K562 (cell line): ENCODE measurements around the gene CFAP70. TPM values are rescaled to one million over a fixed set of nuclear protein-coding genes. Genes with fewer than 3 reads are reported as not detected.

ENCODE experiments used
- ATAC-seq: fragments of 200-7000 bp; cut with Tn5 transposase; 3 replicates; pipeline ENCODE4 v1.9.1; 2020; ENCODE audit warnings: moderate library complexity
- BruUV-seq: library from RNA; stranded (reverse); fragments of 400-500 nt; replicated peaks from 2 replicates; lab custom pipeline; 2021; lab: Mats Ljungman, UMichigan
- CTCF ChIA-PET: fragments of 300-600 bp; formaldehyde crosslinking; extraction: SDS; loops from one replicate; lab custom pipeline; 2021; ENCODE audit warnings: low intra/inter-chr PET ratio; lab: Yijun Ruan, JAX
- POLR2A ChIA-PET: fragments of 300-600, 350-650 bp; sonication (Branson Sonifier 250); formaldehyde crosslinking; extraction: SDS; loops from one replicate; lab custom pipeline; 2021; ENCODE audit warnings: antibody characterized with exemption, inconsistent platforms; lab: Yijun Ruan, JAX
- DNase-seq, 4 experiments: peaks; one replicate each; pipeline versions ENCODE4 v3.0.0 to v3.0.0-alpha.2; 2011 to 2018; ENCODE audit warnings: low spot score in 3 of 4, mixed read lengths in 3 of 4; ENCODE audit errors: extremely low read depth in 1 of 4
- FAIRE-seq: peaks from 2 replicates; lab custom pipeline; 2011; peaks lifted over from hg19 to GRCh38; lab: Jason Lieb, UNC
- H2AFZ ChIP-seq: 2 replicates; pipeline ENCODE4 v1.6.0; 2011; ENCODE audit warnings: low read depth, low read length, control low read depth, inconsistent platforms
- H3K27ac ChIP-seq: fragments of 200-600 bp; 3 replicates; pipeline ENCODE4 v1.8.0; 2011; ENCODE audit warnings: low read depth, mild to moderate bottlenecking, control low read depth, inconsistent platforms, low read length, moderate library complexity, mixed read lengths; ENCODE audit errors: extremely low read depth
- H3K27me3 ChIP-seq, 2 experiments: fragments of 300-600 bp in 1 of 2; 2 replicates in 1 of 2; 3 replicates in 1 of 2; pipeline versions ENCODE4 v1.6.0 to v1.8.0; 2011; ENCODE audit warnings: inconsistent platforms in 2 of 2, low read length in 2 of 2, mild to moderate bottlenecking in 1 of 2, mixed read lengths in 1 of 2, moderate library complexity in 1 of 2; ENCODE audit not compliant: control insufficient read depth in 2 of 2, insufficient read depth in 2 of 2
- H3K36me3 ChIP-seq: fragments of 300-600 bp; 3 replicates; pipeline ENCODE4 v1.8.0; 2011; ENCODE audit warnings: mild to moderate bottlenecking, low read length, inconsistent platforms; ENCODE audit not compliant: control insufficient read depth, insufficient read depth
- H3K4me1 ChIP-seq, 2 experiments: fragments of 200-600 bp in 1 of 2; replicated peaks in 1 of 2; 2 replicates in 1 of 2; 3 replicates in 1 of 2; pipeline versions ENCODE4 v1.5.1 to v1.8.0; 2011; ENCODE audit warnings: inconsistent platforms in 2 of 2, low read length in 2 of 2, mild to moderate bottlenecking in 1 of 2, mixed read lengths in 1 of 2, moderate library complexity in 1 of 2; ENCODE audit not compliant: control insufficient read depth in 2 of 2, insufficient read depth in 2 of 2
- H3K4me2 ChIP-seq: 2 replicates; pipeline ENCODE4 v1.6.1; 2011; ENCODE audit warnings: low read length, control low read depth, inconsistent platforms, mixed read lengths; ENCODE audit not compliant: insufficient read depth
- H3K4me3 ChIP-seq: fragments of 200-600 bp; sonication (generic), shearing (Covaris generic); 2 replicates; pipeline ENCODE4 v1.5.1; 2016; ENCODE audit warnings: control low read depth, inconsistent platforms
- H3K79me2 ChIP-seq: fragments of 200-600 bp; 3 replicates; pipeline ENCODE4 v1.8.0; 2011; ENCODE audit warnings: low read length, inconsistent platforms; ENCODE audit not compliant: control insufficient read depth, insufficient read depth
- H3K9ac ChIP-seq, 2 experiments: 2 replicates each; pipeline versions ENCODE4 v1.6.0 to v1.6.1; 2011; ENCODE audit warnings: low read depth in 2 of 2, low read length in 2 of 2, control low read depth in 1 of 2, inconsistent platforms in 1 of 2, mild to moderate bottlenecking in 1 of 2, mixed read lengths in 1 of 2; ENCODE audit not compliant: insufficient read depth in 1 of 2
- H3K9me1 ChIP-seq: one replicate; pipeline ENCODE4 v1.6.0; 2011; ENCODE audit warnings: inconsistent platforms, mild to moderate bottlenecking, low read length, moderate library complexity; ENCODE audit not compliant: control insufficient read depth, insufficient read depth
- H3K9me3 ChIP-seq: replicated peaks from 2 replicates; pipeline ENCODE4 v1.5.1; 2011; ENCODE audit warnings: low read depth, low read length, inconsistent platforms; ENCODE audit not compliant: control insufficient read depth, insufficient read depth
- H4K20me1 ChIP-seq: replicated peaks from 2 replicates; pipeline ENCODE4 v1.6.1; 2011; ENCODE audit warnings: low read length, inconsistent platforms, mixed read lengths; ENCODE audit not compliant: control insufficient read depth, insufficient read depth
- CBFA2T2 ChIP-seq: fragments of 450-650 bp; conservative IDR thresholded peaks from 2 replicates; pipeline ENCODE4 v1.6.1; 2017; ENCODE audit warnings: mild to moderate bottlenecking
- CTBP1 ChIP-seq: fragments of 450-650 bp; IDR thresholded peaks from 2 replicates; pipeline ENCODE4 v1.6.1; 2016; ENCODE audit warnings: borderline replicate concordance
- ETV1 ChIP-seq: fragments of 450-650 bp; conservative IDR thresholded peaks from 2 replicates; pipeline ENCODE4 v1.6.1; 2016; ENCODE audit warnings: missing genetic modification characterization, control low read depth, low read depth, missing compliant biosample characterization
- TAL1 ChIP-seq: fragments of 450-650 bp; IDR thresholded peaks from 2 replicates; pipeline ENCODE4 v1.6.1; 2016; ENCODE audit warnings: mild to moderate bottlenecking
- ZFX ChIP-seq: sonication (generic); formaldehyde crosslinking; IDR thresholded peaks from 2 replicates; pipeline ENCODE4 v1.8.0; 2022; ENCODE audit warnings: mild to moderate bottlenecking, missing genetic modification reagents, moderate library complexity
- ZNF280B ChIP-seq: fragments of 250-450 bp; sonication (Bioruptor Pico); IDR thresholded peaks from 2 replicates; pipeline ENCODE4 v1.5.1; 2021; ENCODE audit warnings: mild to moderate bottlenecking
- WGBS: fragments of 100-300 bp; shearing (Covaris generic); methylation state at CpG from one replicate; pipeline ENCODE4 v1.1.6; 2016; ENCODE audit warnings: low coverage, mixed read lengths; ENCODE audit not compliant: insufficient coverage; ENCODE audit errors: missing lambda C conversion rate; 5-methylcytosine and 5-hydroxymethylcytosine counted together
- in situ Hi-C: fragments of 300-500 bp; cut with MboI; formaldehyde crosslinking; loops from 4 replicates; pipeline ENCODE4 v1.15.0; 2018; ENCODE audit warnings: inconsistent platforms, mixed read lengths
- intact Hi-C: fragments of 100-400 bp; cut with micrococcal nuclease; formaldehyde crosslinking; loops from 2 replicates; pipeline ENCODE4 v1.14.2; 2022
- polyA plus RNA-seq, 8 experiments: library from polyadenylated mRNA; depleted of rRNA in 4 of 8; stranded (reverse) in 5 of 8; unstranded in 3 of 8; fragments of >200 nt; fragmentation: Nextera tagmentation in 2 of 8; fragmentation: Illumina TruSeq in 1 of 8; extraction: Ambion mirVana in 2 of 8; extraction: Trizol in 1 of 8; gene quantifications; 2 replicates each; pipeline versions ENCODE4 v1.2.1 to v1.2.3, GENCODE V29; 2011 to 2014; ENCODE audit warnings: inconsistent platforms in 1 of 8, missing spikeins in 1 of 8
- total RNA-seq, 7 experiments: library from RNA; depleted of rRNA in 6 of 7; stranded (reverse); fragments of >200 nt in 6 of 7; fragmentation: Illumina TruSeq in 2 of 7; extraction: Trizol in 2 of 7; gene quantifications; 2 replicates each; pipeline versions ENCODE4 v1.2.1 to v1.2.3, GENCODE V29; 2011 to 2021; ENCODE audit warnings: low replicate concordance in 1 of 7
- TF ChIP-seq, protein P1 (sequence below): sonication (generic); formaldehyde crosslinking; IDR thresholded peaks from 2 replicates; pipeline ENCODE4 v1.8.0; 2022; ENCODE audit warnings: mild to moderate bottlenecking, missing genetic modification reagents

The CFAP70 gene
- total and polyA plus RNA-seq, 9 of the 15 experiments (the other 6 are each of a cell fraction or from before 2014, with no cell fraction given): 0.27 to 1.6 (median 0.86) TPM

DNA sequence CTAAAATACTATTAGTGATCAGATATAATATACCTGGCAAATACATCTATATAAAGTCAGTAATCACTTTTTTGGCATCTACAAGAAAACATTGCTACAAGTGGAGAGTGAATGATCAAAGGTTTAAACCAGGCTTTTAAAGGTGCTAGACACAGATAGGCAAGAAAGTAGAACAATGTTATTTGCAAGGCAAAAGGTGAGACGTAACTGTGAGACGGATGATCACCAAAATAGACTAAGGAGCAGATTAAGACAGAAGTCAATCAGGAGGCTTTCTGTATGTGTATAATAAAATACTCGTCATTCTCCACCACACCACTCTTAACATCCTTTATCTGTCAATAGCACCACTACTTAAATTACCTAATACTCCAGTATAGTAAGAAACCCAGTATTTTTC, 46.9 kb upstream of the CFAP70 start:
- FAIRE-seq: no peak
- peaks cover 18% of the 10 kb centered on the region for H4K20me1 ChIP-seq
- in situ Hi-C loops: no loop called here

DNA sequence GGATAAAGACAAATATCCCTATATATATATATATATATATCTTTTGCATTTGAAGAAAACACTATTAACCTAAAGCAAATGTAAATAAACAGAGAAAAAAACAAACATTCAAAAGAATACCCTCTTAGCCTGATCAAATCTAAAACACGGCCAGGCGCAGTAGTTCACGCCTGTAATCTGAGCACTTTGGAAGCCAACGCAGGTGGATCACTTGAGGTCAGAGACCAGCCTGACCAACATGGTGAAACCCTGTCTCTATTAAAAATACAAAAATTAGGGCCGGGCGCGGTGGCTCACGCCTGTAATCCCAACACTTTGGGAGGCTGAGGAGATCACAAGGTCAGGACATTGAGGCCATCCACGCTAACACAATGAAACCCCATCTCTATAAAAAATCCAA, 46.0 kb upstream of the CFAP70 start:
- no peak for ATAC-seq

More for the DNA sequence above, 46.9 kb upstream of the CFAP70 start:
- Histone ChIP-seq H3K9ac (no peak overlapping the region), H3K36me3 (peaks cover 17% of the 10 kb centered on the region; the same call in 2 of the 3 replicates), H3K4me2 (no peak overlapping the region), H3K9me3 (no peaks in the 10 kb centered on the region), H3K4me1 (peaks cover 17 to 20% of the 10 kb centered on the region in 2 experiments), H3K27me3 (no peaks in the 10 kb centered on the region), H3K4me3 (no peak overlapping the region), H3K79me2 (peaks cover 96% of the 10 kb centered on the region), H3K9me1 (no peaks in the 10 kb centered on the region), H3K27ac (no peak overlapping the region), H2AFZ (no peak overlapping the region)
- WGBS: 39% methylated on average over 3 of the region's 3 CpGs
- no TSS peak for BruUV-seq
- DNase-seq: no peak
- ChIA-PET POLR2A (interaction anchor here (1.0 kb wide), 1 partner anchor 295 kb away, joined by 3 read pairs; the partner anchor contains the start of gene NUDT13), CTCF (no interaction called here)
- TF ChIP-seq, protein P1, sequence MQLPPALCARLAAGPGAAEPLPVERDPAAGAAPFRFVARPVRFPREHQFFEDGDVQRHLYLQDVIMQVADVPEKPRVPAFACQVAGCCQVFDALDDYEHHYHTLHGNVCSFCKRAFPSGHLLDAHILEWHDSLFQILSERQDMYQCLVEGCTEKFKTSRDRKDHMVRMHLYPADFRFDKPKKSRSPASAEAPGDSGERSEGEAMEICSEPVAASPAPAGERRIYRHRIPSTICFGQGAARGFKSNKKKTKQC (CRISPR knock-in tag): no peak
- TF ChIP-seq CBFA2T2 (no peak), CTBP1 (no peak), TAL1 (0 out of 2 replicates have a peak, but pooled peaks have one; percentile 8), ETV1 (tag) (no peak)
- intact Hi-C loops: loop anchor here (10.0 kb wide), 1 partner anchor 239 kb away; the partner anchor contains the start of gene MYOZ1
- ATAC-seq: peak; percentile 19

More for the DNA sequence above, 46.0 kb upstream of the CFAP70 start:
- H3K4me3 ChIP-seq: no peak overlapping the region
- in situ Hi-C loops: no loop called here
- no peak overlapping the region for H3K27ac ChIP-seq
- peaks cover 17 to 20% of the 10 kb centered on the region in 2 experiments for H3K4me1 ChIP-seq
- TF ChIP-seq ZNF280B (no peak), ZFX (CRISPR knock-in tag) (no peak)
- WGBS: 79% methylated on average over 9 of the region's 9 CpGs
- intact Hi-C loops: loop anchor here (10.0 kb wide), 1 partner anchor 240 kb away; the partner anchor contains the start of gene MYOZ1
- no peak overlapping the region; a peak in 1 of 4 replicates for H3K9ac ChIP-seq
- POLR2A ChIA-PET: no interaction called here
- H2AFZ ChIP-seq: no peak overlapping the region
- no peaks in the 10 kb centered on the region for H3K9me1 ChIP-seq
- no peak overlapping the region for H3K4me2 ChIP-seq
- no peaks in the 10 kb centered on the region for H3K9me3 ChIP-seq
- H4K20me1 ChIP-seq: peaks cover 15% of the 10 kb centered on the region
- FAIRE-seq (no peak), DNase-seq (no peak)
- no TSS peak for BruUV-seq
- CTCF ChIA-PET: no interaction called here
- no peaks in the 10 kb centered on the region for H3K27me3 ChIP-seq
- peaks cover 94% of the 10 kb centered on the region for H3K79me2 ChIP-seq
- H3K36me3 ChIP-seq: peaks cover 23% of the 10 kb centered on the region; the same call in 2 of the 3 replicates
